DMS79 treated with DMSO at 0.1 percent for 48 hours (cell line): ENCODE measurements around the gene TXNRD2.

ENCODE experiments used
- DNase-seq: peaks from one replicate; lab custom pipeline; 2025; lab: John Stamatoyannopoulos, UW

The TXNRD2 gene

GRCh38 chr22:19966908-19967750, 25.5 kb upstream of the TXNRD2 start:
- DNase-seq = no peak

GRCh38 chr22:19965771-19966709, 24.4 kb upstream of the TXNRD2 start:
- no peak for DNase-seq

- DNase-seq = no peak
Observed at GRCh38 chr22:19964701-19965386, 23.2 kb upstream of the TXNRD2 start.

GRCh38 chr22:19963863-19964642, 22.4 kb upstream of the TXNRD2 start:
- no peak for DNase-seq

- peak; percentile 5 for DNase-seq
Observed at GRCh38 chr22:19962909-19963806, 21.5 kb upstream of the TXNRD2 start.

GRCh38 chr22:19962246-19962908, 20.8 kb upstream of the TXNRD2 start:
- DNase-seq = peak; percentile 10

- DNase-seq = no peak
Observed at GRCh38 chr22:19961868-19962245, 20.2 kb upstream of the TXNRD2 start.

- no peak for DNase-seq
Observed at GRCh38 chr22:19961201-19961580, 19.6 kb upstream of the TXNRD2 start.

- DNase-seq = no peak
Observed at GRCh38 chr22:19960491-19961200, 19.0 kb upstream of the TXNRD2 start.

GRCh38 chr22:19959587-19960490, 18.2 kb upstream of the TXNRD2 start:
- no peak for DNase-seq

- no peak for DNase-seq
Observed at GRCh38 chr22:19959043-19959586, 17.5 kb upstream of the TXNRD2 start.

- DNase-seq = no peak
Observed at GRCh38 chr22:19958083-19959042, 16.7 kb upstream of the TXNRD2 start.

GRCh38 chr22:19957445-19957844, 15.8 kb upstream of the TXNRD2 start:
- DNase-seq = no peak

- DNase-seq = no peak
Observed at GRCh38 chr22:19955241-19956128, 13.9 kb upstream of the TXNRD2 start.

- no peak for DNase-seq
Observed at GRCh38 chr22:19951346-19951745, 9.7 kb upstream of the TXNRD2 start.
